A549 treated with Hydrocortisone at 1 μM for 4 hours (cell line): ENCODE results near the gene TEX261. TPM values are rescaled to one million over a fixed set of nuclear protein-coding genes. Genes with fewer than 3 reads are reported as not detected.

Experiments
- total RNA-seq: library from RNA; stranded (reverse); fragments of 200-300 nt; extraction: Qiagen RNA extraction; gene quantifications from 5 replicates; pipeline ENCODE4 v1.2.3, GENCODE V29; 2022

The TEX261 gene
- 76.0 to 89.4 TPM (median 81.0 TPM) in 5 replicates for total RNA-seq

GRCh38 chr2:70994699-70995425 lies at the start of gene TEX261:
TEX261 (minus strand) TSS chr2:70994873; CDS start chr2:70994757, 116 bp downstream.

GRCh38 chr2:70978341-70979179 lies 16.1 kb downstream of the TEX261 start, which contains the start of gene ANKRD53:
ANKRD53 (plus strand) TSS chr2:70978630; CDS start chr2:70978646, 16 bp downstream.

Other genes starting within 250 kb of the TEX261 start
- gene ADD2, start 226.7 kb downstream of the TEX261 start, total RNA-seq: 18.8 to 28.6 TPM (median 25.3 TPM) in 5 replicates
- not detected in 5 replicates for gene FIGLA, start 204.2 kb downstream of the TEX261 start, total RNA-seq
- gene CLEC4F, start 174.3 kb downstream of the TEX261 start, total RNA-seq: not detected in 5 replicates
- gene CD207, start 159.1 kb downstream of the TEX261 start, total RNA-seq: not detected in 5 replicates
- 3.6 to 5.1 TPM (median 4.3 TPM) in 5 replicates for gene VAX2, start 94.3 kb downstream of the TEX261 start, total RNA-seq
- gene ATP6V1B1, start 59.0 kb downstream of the TEX261 start, total RNA-seq: 1.9 to 3.6 TPM (median 2.5 TPM) in 5 replicates
- 0.11 to 0.12 TPM in 2 of 5 replicates, not detected in the others for gene ANKRD53, start 16.2 kb downstream of the TEX261 start, total RNA-seq
- 69.8 to 94.8 TPM (median 88.3 TPM) in 5 replicates for gene NAGK, start 73.8 kb upstream of the TEX261 start, total RNA-seq
- gene MCEE, start 135.4 kb upstream of the TEX261 start, total RNA-seq: 10.7 to 12.1 TPM (median 11.6 TPM) in 5 replicates
- gene MPHOSPH10, start 135.8 kb upstream of the TEX261 start, total RNA-seq: 36.2 to 52.7 TPM (median 39.4 TPM) in 5 replicates
- 0.22 to 0.31 TPM (median 0.27 TPM) in 5 replicates for gene PAIP2B, start 232.2 kb upstream of the TEX261 start, total RNA-seq